Measurements from ENCODE around the gene SEPTIN5.

Gene SEPTIN5

GRCh38 chr22:19709063-19709769 is 5.1 kb upstream of the SEPTIN5 start:
- Histone ChIP-seq H3K79me2 (ENCODE audit: low read length) (no peaks in the 10 kb centered on the region), H3K36me3 (replicated peaks; ENCODE audit: low read depth, low read length) (no peaks in the 10 kb centered on the region), H3K4me2 (ENCODE audit: low read length) (no peak overlapping the region), H2AFZ (ENCODE audit: low read depth, low read length) (no peak overlapping the region), H3K4me1 (ENCODE audit: low read length) (no peaks in the 10 kb centered on the region), H3K4me3 (ENCODE audit: low read length) (no peak overlapping the region), H4K20me1 (ENCODE audit: insufficient read depth, low read length) (no peaks in the 10 kb centered on the region), H3K27ac (ENCODE audit: low read length) (no peak overlapping the region), H3K9me3 (ENCODE audit: insufficient read depth, low read length) (no peaks in the 10 kb centered on the region), H3K27me3 (ENCODE audit: low read depth, low read length) (no peaks in the 10 kb centered on the region), H3K9ac (ENCODE audit: low read length) (no peak overlapping the region)
- TF ChIP-seq EZH2phosphoT487 (IDR thresholded peaks at IDR 0.05; ENCODE audit: low read depth) (no peak), CTCF (IDR thresholded peaks at IDR 0.05; ENCODE audit: low read depth, low read length) (no peak)

GRCh38 chr22:19710020-19710768 is 4.1 kb upstream of the SEPTIN5 start:
- no peaks in the 10 kb centered on the region for H3K36me3 ChIP-seq (replicated peaks; ENCODE audit: low read depth, low read length)
- H3K4me2 ChIP-seq (ENCODE audit: low read length), result no peak overlapping the region
- H3K9ac ChIP-seq (ENCODE audit: low read length), result no peak overlapping the region
- no peak overlapping the region for H3K4me3 ChIP-seq (ENCODE audit: low read length)
- no peaks in the 10 kb centered on the region for H3K9me3 ChIP-seq (ENCODE audit: insufficient read depth, low read length)
- no peaks in the 10 kb centered on the region for H4K20me1 ChIP-seq (ENCODE audit: insufficient read depth, low read length)
- no peaks in the 10 kb centered on the region for H3K79me2 ChIP-seq (ENCODE audit: low read length)
- TF ChIP-seq EZH2phosphoT487 (IDR thresholded peaks at IDR 0.05; ENCODE audit: low read depth), result no peak
- TF ChIP-seq CTCF (IDR thresholded peaks at IDR 0.05; ENCODE audit: low read depth, low read length), result no peak
- no peaks in the 10 kb centered on the region for H3K27me3 ChIP-seq (ENCODE audit: low read depth, low read length)
- H3K27ac ChIP-seq (ENCODE audit: low read length), result no peak overlapping the region
- peaks cover 5% of the 10 kb centered on the region for H3K4me1 ChIP-seq (ENCODE audit: low read length)
- H2AFZ ChIP-seq (ENCODE audit: low read depth, low read length), result no peak overlapping the region

GRCh38 chr22:19710769-19711106 is 3.6 kb upstream of the SEPTIN5 start:
- Histone ChIP-seq H3K27ac (ENCODE audit: low read length) (no peak overlapping the region), H3K9me3 (ENCODE audit: insufficient read depth, low read length) (no peaks in the 10 kb centered on the region), H3K4me3 (ENCODE audit: low read length) (no peak overlapping the region), H4K20me1 (ENCODE audit: insufficient read depth, low read length) (no peaks in the 10 kb centered on the region), H3K4me1 (ENCODE audit: low read length) (peaks cover 11% of the 10 kb centered on the region), H3K27me3 (ENCODE audit: low read depth, low read length) (no peaks in the 10 kb centered on the region), H3K4me2 (ENCODE audit: low read length) (no peak overlapping the region), H2AFZ (ENCODE audit: low read depth, low read length) (no peak overlapping the region), H3K79me2 (ENCODE audit: low read length) (no peaks in the 10 kb centered on the region), H3K36me3 (replicated peaks; ENCODE audit: low read depth, low read length) (no peaks in the 10 kb centered on the region), H3K9ac (ENCODE audit: low read length) (no peak overlapping the region)
- TF ChIP-seq CTCF (IDR thresholded peaks at IDR 0.05; ENCODE audit: low read depth, low read length), result no peak
- no peak for TF ChIP-seq EZH2phosphoT487 (IDR thresholded peaks at IDR 0.05; ENCODE audit: low read depth)

GRCh38 chr22:19713245-19713644 is 1.1 kb upstream of the SEPTIN5 start:
- Histone ChIP-seq H3K27ac (ENCODE audit: low read length) (no peak overlapping the region), H3K9me3 (ENCODE audit: insufficient read depth, low read length) (no peaks in the 10 kb centered on the region), H3K9ac (ENCODE audit: low read length) (no peak overlapping the region), H3K79me2 (ENCODE audit: low read length) (no peaks in the 10 kb centered on the region), H3K27me3 (ENCODE audit: low read depth, low read length) (no peaks in the 10 kb centered on the region), H3K4me3 (ENCODE audit: low read length) (no peak overlapping the region), H3K36me3 (replicated peaks; ENCODE audit: low read depth, low read length) (no peaks in the 10 kb centered on the region), H3K4me1 (ENCODE audit: low read length) (peaks cover 17% of the 10 kb centered on the region), H4K20me1 (ENCODE audit: insufficient read depth, low read length) (no peaks in the 10 kb centered on the region), H2AFZ (ENCODE audit: low read depth, low read length) (no peak overlapping the region), H3K4me2 (ENCODE audit: low read length) (no peak overlapping the region)
- TF ChIP-seq EZH2phosphoT487 (IDR thresholded peaks at IDR 0.05; ENCODE audit: low read depth) (no peak), CTCF (IDR thresholded peaks at IDR 0.05; ENCODE audit: low read depth, low read length) (no peak)
